Activated CD4-positive, alpha-beta memory T cell treated with anti-CD3 and anti-CD28 coated beads for 36 hours (primary cell): ENCODE results near the gene ACOX2. TPM values are rescaled to one million over a fixed set of nuclear protein-coding genes. Genes with fewer than 3 reads are reported as not detected.

Experiments used
- CTCF ChIA-PET: fragments of 350-600 bp; sonication (Branson Sonifier 250); formaldehyde crosslinking; loops from one replicate; lab custom pipeline; 2021; ENCODE audit warnings: antibody characterized with exemption, inconsistent platforms; lab: Charles Lee
- POLR2A ChIA-PET: fragments of 350-600 bp; sonication (Branson Sonifier 250); formaldehyde crosslinking; loops from one replicate; lab custom pipeline; 2021; ENCODE audit warnings: antibody characterized with exemption; lab: Charles Lee
- DNase-seq: peaks from one replicate; pipeline ENCODE4 v3.0.0-alpha.2; 2020
- H3K27ac Mint-ChIP-seq: one replicate; pipeline ENCODE4 v1.8.0; 2021; ENCODE audit warnings: mixed read lengths
- H3K27me3 Mint-ChIP-seq: one replicate; pipeline ENCODE4 v1.8.0; 2021; ENCODE audit warnings: mixed read lengths
- H3K36me3 Mint-ChIP-seq: one replicate; pipeline ENCODE4 v1.8.0; 2021; ENCODE audit warnings: mixed read lengths
- H3K4me1 Mint-ChIP-seq: one replicate; pipeline ENCODE4 v1.8.0; 2021; ENCODE audit warnings: low read depth, mixed read lengths
- H3K4me3 Mint-ChIP-seq: one replicate; pipeline ENCODE4 v1.8.0; 2021; ENCODE audit warnings: mild to moderate bottlenecking, mixed read lengths
- H3K9me3 Mint-ChIP-seq: one replicate; pipeline ENCODE4 v1.8.0; 2021; ENCODE audit warnings: mixed read lengths
- intact Hi-C: fragments of 100-400 bp; cut with micrococcal nuclease; formaldehyde crosslinking; loops from one replicate; pipeline ENCODE4 v1.15.1; 2023
- total RNA-seq, 2 experiments: library from RNA; stranded (reverse); gene quantifications; one replicate each; pipeline ENCODE4 v1.2.3, GENCODE V29; 2021

ACOX2 gene
- total RNA-seq, 2 experiments from 2014 or later = not detected

GRCh38 chr3:58520403-58521335 lies 16.3 kb downstream of the ACOX2 start:
- H3K36me3 Mint-ChIP-seq = no peaks in the 10 kb centered on the region
- POLR2A ChIA-PET = no interaction called here
- H3K27ac Mint-ChIP-seq = no peak overlapping the region
- no peak for DNase-seq
- H3K9me3 Mint-ChIP-seq = no peaks in the 10 kb centered on the region
- intact Hi-C loops = no loop called here
- H3K4me1 Mint-ChIP-seq = no peaks in the 10 kb centered on the region
- no peak overlapping the region for H3K4me3 Mint-ChIP-seq
- H3K27me3 Mint-ChIP-seq = no peaks in the 10 kb centered on the region
- CTCF ChIA-PET = interaction anchor here (1.2 kb wide), 1 partner anchor 91 kb away, joined by 3 read pairs; no protein-coding TSS in a partner anchor

DNA sequence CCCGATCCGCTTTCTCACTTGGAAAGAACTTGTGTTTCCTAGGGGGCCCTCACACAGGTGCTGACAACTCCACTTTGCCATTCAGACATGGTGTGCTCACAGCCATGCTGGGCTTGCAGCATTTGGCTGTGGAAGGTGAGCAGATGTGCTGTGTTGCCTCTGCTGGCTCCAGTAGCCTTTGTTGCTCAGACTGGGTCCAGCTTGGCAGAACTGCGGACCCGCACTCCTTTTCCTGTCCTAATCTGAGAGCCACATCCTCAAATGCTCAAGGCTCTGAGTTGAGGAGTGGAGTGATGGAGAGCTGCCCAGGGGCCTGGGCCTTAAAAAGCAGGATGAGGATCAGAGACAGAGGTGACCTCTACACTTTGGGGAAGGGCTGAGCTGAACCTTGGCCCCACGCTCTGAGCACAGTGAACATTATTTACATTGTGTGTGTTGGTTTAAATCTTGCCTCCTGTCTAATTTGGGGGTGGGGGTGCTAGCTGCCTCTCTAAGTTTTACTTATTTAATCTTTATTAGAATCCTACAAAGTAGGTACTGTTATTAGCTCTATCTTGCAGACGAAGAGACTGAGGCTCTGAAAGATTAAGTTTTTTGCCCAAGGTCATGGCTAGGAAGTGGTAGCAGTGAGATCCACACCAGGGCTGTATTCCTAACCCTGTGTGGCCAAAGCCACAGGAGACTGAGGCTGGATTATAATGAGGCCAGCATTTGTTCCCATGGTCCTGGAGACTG lies 17.2 kb downstream of the ACOX2 start:
- ChIA-PET POLR2A (interaction anchor here (0.8 kb wide), 1 partner anchor 46 kb away, joined by 3 read pairs; no protein-coding TSS in a partner anchor), CTCF (interaction anchor here (0.7 to 1.2 kb wide), 3 partner anchors 90 to 198 kb away, joined by 3 read pairs; no protein-coding TSS in a partner anchor)

DNA sequence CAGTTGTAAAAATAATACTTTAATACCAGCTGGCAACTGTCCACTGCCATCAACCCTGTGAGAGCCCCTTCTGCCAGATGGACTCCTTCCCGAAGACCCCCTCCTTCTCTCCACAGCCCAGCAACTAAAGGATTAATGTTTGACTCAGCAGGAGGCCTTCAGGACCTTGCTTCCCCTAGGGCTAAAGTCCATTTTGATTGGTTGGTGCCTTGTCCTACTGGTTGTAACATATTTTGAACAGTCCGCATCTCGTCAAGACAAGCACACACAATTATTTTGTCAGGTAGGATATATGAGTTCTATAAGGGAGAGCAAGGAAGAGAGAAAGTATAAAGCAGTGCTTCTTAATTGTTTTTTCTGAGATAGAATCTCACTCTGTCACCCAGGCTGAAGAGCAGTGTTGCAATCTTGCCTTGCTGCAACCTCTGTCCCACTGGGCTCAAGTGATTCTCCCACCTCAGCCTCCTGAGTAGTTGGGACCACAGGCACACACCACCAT lies 18.6 kb downstream of the ACOX2 start:
- ChIA-PET CTCF (interaction anchor here (0.9 kb wide), 1 partner anchor 112 kb away, joined by 3 read pairs; no protein-coding TSS in a partner anchor), POLR2A (no interaction called here)
- no peaks in the 10 kb centered on the region for H3K27me3 Mint-ChIP-seq
- no peak overlapping the region for H3K27ac Mint-ChIP-seq
- H3K4me1 Mint-ChIP-seq = no peaks in the 10 kb centered on the region
- H3K4me3 Mint-ChIP-seq = no peak overlapping the region
- H3K9me3 Mint-ChIP-seq = no peaks in the 10 kb centered on the region
- no peaks in the 10 kb centered on the region for H3K36me3 Mint-ChIP-seq
- intact Hi-C loops = no loop called here
- DNase-seq = no peak

More for the DNA sequence above, 17.2 kb downstream of the ACOX2 start:
- intact Hi-C loops = no loop called here
- Mint-ChIP-seq H3K27me3 (no peaks in the 10 kb centered on the region), H3K27ac (no peak overlapping the region), H3K9me3 (no peaks in the 10 kb centered on the region), H3K4me1 (no peaks in the 10 kb centered on the region), H3K4me3 (no peak overlapping the region), H3K36me3 (no peaks in the 10 kb centered on the region)
- no peak for DNase-seq

GRCh38 chr3:58514405-58514804 lies 22.6 kb downstream of the ACOX2 start:
- H3K4me1 Mint-ChIP-seq = no peaks in the 10 kb centered on the region
- intact Hi-C loops = no loop called here
- H3K27ac Mint-ChIP-seq = no peak overlapping the region
- no peaks in the 10 kb centered on the region for H3K9me3 Mint-ChIP-seq
- ChIA-PET POLR2A (no interaction called here), CTCF (no interaction called here)
- H3K36me3 Mint-ChIP-seq = no peaks in the 10 kb centered on the region
- no peak overlapping the region for H3K4me3 Mint-ChIP-seq
- DNase-seq = no peak
- no peaks in the 10 kb centered on the region for H3K27me3 Mint-ChIP-seq

DNA sequence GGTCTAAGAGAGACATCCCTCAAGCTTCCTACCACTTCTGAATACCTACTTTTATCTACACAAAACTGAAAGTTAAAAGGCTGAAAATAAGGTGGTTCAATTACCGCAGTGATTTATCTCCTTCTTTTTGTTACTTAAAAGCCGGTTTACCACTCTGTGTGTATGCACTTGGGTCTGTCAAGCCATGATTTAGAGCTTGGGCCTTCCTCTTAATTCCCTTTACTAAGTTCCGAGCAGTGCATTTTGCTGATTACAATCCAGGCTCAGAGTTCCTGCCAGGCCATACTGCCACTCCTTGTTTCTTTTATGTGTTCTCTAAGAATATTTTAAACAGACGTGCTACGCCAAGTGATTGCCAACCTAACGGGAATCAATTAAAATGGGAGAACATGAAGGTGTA lies 28.6 kb downstream of the ACOX2 start:
- H3K27ac Mint-ChIP-seq = no peak overlapping the region
- DNase-seq = no peak
- CTCF ChIA-PET = no interaction called here
- no peaks in the 10 kb centered on the region for H3K4me1 Mint-ChIP-seq
- POLR2A ChIA-PET = no interaction called here
- no peaks in the 10 kb centered on the region for H3K9me3 Mint-ChIP-seq
- no peaks in the 10 kb centered on the region for H3K36me3 Mint-ChIP-seq
- intact Hi-C loops = no loop called here
- no peak overlapping the region for H3K4me3 Mint-ChIP-seq
- H3K27me3 Mint-ChIP-seq = no peaks in the 10 kb centered on the region

GRCh38 chr3:58507356-58508078 lies 29.5 kb downstream of the ACOX2 start:
- Mint-ChIP-seq H3K4me3 (no peak overlapping the region), H3K27ac (no peak overlapping the region), H3K4me1 (no peaks in the 10 kb centered on the region), H3K27me3 (no peaks in the 10 kb centered on the region), H3K9me3 (no peaks in the 10 kb centered on the region), H3K36me3 (peaks cover 2% of the 10 kb centered on the region)
- ChIA-PET CTCF (no interaction called here), POLR2A (no interaction called here)
- intact Hi-C loops = no loop called here
- DNase-seq = no peak

GRCh38 chr3:58502872-58503271 lies 34.1 kb downstream of the ACOX2 start:
- Mint-ChIP-seq H3K9me3 (no peaks in the 10 kb centered on the region), H3K4me3 (no peak overlapping the region), H3K27ac (no peak overlapping the region), H3K4me1 (peaks cover 4% of the 10 kb centered on the region), H3K36me3 (peaks cover 25% of the 10 kb centered on the region), H3K27me3 (no peaks in the 10 kb centered on the region)
- intact Hi-C loops = no loop called here
- no peak for DNase-seq
- ChIA-PET CTCF (interaction anchor here (0.7 kb wide), 1 partner anchor 27 kb away, joined by 3 read pairs; no protein-coding TSS in a partner anchor), POLR2A (no interaction called here)

- no peak overlapping the region for H3K27ac Mint-ChIP-seq
- CTCF ChIA-PET = no interaction called here
- H3K9me3 Mint-ChIP-seq = no peaks in the 10 kb centered on the region
- POLR2A ChIA-PET = no interaction called here
- H3K27me3 Mint-ChIP-seq = no peaks in the 10 kb centered on the region
- H3K4me1 Mint-ChIP-seq = peaks cover 49% of the 10 kb centered on the region
- no peak for DNase-seq
- peaks cover 20% of the 10 kb centered on the region for H3K36me3 Mint-ChIP-seq
- H3K4me3 Mint-ChIP-seq = no peak overlapping the region
- intact Hi-C loops = no loop called here
Observed at GRCh38 chr3:58497097-58497496, 39.9 kb downstream of the ACOX2 start.

DNA sequence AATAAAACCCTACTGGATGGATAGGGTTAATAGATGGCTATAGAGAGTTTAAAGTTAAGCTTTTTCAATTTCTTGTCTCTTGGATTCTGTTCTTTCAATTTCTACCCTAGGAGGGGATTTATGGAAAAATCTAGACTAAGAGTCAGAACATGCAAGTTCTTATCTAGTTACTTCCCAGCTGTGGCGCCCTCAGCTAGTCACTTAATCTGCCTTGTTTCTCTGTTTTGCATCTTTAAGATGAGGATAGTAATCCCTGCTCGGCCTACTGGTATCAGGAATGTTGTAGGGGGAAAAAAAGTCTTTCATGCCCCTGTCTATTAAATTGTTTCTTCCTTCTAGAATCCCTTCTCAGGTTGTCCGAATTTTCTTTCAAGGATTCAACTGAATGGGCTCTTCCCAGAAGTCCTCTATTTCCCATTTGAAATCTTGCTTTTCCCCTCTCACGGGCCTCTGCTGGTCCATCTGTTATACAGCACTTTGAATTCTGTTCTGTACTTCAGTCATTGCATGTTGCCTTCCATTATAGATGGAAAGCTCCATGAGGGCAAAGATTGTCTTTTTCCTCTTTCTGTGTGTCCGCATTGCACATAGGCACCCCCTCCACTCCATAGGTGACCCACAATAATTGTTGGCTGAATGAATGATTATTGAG lies 40.7 kb downstream of the ACOX2 start:
- DNase-seq = no peak
- H3K36me3 Mint-ChIP-seq = peaks cover 18% of the 10 kb centered on the region
- H3K4me3 Mint-ChIP-seq = no peak overlapping the region
- POLR2A ChIA-PET = no interaction called here
- no peak overlapping the region for H3K27ac Mint-ChIP-seq
- intact Hi-C loops = no loop called here
- CTCF ChIA-PET = interaction anchor here (1.3 to 2.0 kb wide), 2 partner anchors 63 to 190 kb away, joined by 5 read pairs; partner anchors contain the start of genes HTD2, PDHB and RPP14
- no peaks in the 10 kb centered on the region for H3K9me3 Mint-ChIP-seq
- H3K27me3 Mint-ChIP-seq = no peaks in the 10 kb centered on the region
- H3K4me1 Mint-ChIP-seq = peaks cover 51% of the 10 kb centered on the region

- Mint-ChIP-seq H3K9me3 (no peaks in the 10 kb centered on the region), H3K27ac (no peak overlapping the region), H3K4me1 (peaks cover 56% of the 10 kb centered on the region), H3K4me3 (no peak overlapping the region), H3K27me3 (no peaks in the 10 kb centered on the region), H3K36me3 (peaks cover 9% of the 10 kb centered on the region)
- DNase-seq = no peak
- CTCF ChIA-PET = interaction anchor here (1.3 to 2.6 kb wide), 3 partner anchors 31 to 189 kb away, joined by 5 to 9 read pairs (median 5); partner anchors contain the start of genes HTD2, PDHB and RPP14
- POLR2A ChIA-PET = interaction anchor here (0.7 kb wide), 1 partner anchor 253 kb away, joined by 4 read pairs; no protein-coding TSS in a partner anchor
- intact Hi-C loops = no loop called here
Observed at GRCh38 chr3:58495101-58495500, 41.9 kb downstream of the ACOX2 start.

DNA sequence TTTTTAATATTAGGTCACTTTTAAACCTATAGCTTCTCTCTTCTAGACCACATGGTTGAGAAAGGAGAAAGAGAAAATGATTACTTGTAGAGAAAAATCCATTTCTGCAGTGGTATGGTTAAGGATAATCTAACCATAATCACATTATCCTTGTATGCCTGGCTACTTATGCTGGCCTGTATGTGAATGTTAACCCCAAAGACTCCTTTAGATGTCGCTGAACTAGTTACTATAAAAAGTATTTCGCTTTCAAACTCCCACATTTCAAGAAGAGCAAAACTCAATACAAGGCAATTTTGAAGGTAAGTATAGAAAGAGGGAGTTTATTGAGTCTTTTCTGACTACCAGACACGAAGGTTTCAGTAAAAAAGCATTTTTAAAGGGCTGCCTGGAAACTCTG lies 42.9 kb downstream of the ACOX2 start:
- intact Hi-C loops = no loop called here
- Mint-ChIP-seq H3K4me1 (peaks cover 60% of the 10 kb centered on the region), H3K27me3 (no peaks in the 10 kb centered on the region), H3K9me3 (no peaks in the 10 kb centered on the region), H3K27ac (no peak overlapping the region), H3K4me3 (peak overlapping the region; percentile 21), H3K36me3 (peaks cover 6% of the 10 kb centered on the region)
- CTCF ChIA-PET = interaction anchor here (0.7 to 2.6 kb wide), 5 partner anchors 23 to 187 kb away, joined by 3 to 9 read pairs (median 6); no protein-coding TSS in a partner anchor
- no peak for DNase-seq
- POLR2A ChIA-PET = interaction anchor here (1.6 to 2.0 kb wide), 2 partner anchors 27 to 188 kb away, joined by 3 to 7 read pairs; partner anchors contain the start of genes HTD2 and RPP14
